HL-60 (cell line): ENCODE results near the gene NXPH1.

Experiments
- POLR2AphosphoS5 ChIP-seq: IDR thresholded peaks from 2 replicates; pipeline ENCODE4 v1.6.1; 2012; ENCODE audit warnings: low read depth
- TF ChIP-seq, protein P1 (sequence below): IDR thresholded peaks from one replicate; pipeline ENCODE4 v1.5.1; 2011; ENCODE audit warnings: low read length, control low read depth, inconsistent platforms; ENCODE audit not compliant: insufficient read depth

DNA sequence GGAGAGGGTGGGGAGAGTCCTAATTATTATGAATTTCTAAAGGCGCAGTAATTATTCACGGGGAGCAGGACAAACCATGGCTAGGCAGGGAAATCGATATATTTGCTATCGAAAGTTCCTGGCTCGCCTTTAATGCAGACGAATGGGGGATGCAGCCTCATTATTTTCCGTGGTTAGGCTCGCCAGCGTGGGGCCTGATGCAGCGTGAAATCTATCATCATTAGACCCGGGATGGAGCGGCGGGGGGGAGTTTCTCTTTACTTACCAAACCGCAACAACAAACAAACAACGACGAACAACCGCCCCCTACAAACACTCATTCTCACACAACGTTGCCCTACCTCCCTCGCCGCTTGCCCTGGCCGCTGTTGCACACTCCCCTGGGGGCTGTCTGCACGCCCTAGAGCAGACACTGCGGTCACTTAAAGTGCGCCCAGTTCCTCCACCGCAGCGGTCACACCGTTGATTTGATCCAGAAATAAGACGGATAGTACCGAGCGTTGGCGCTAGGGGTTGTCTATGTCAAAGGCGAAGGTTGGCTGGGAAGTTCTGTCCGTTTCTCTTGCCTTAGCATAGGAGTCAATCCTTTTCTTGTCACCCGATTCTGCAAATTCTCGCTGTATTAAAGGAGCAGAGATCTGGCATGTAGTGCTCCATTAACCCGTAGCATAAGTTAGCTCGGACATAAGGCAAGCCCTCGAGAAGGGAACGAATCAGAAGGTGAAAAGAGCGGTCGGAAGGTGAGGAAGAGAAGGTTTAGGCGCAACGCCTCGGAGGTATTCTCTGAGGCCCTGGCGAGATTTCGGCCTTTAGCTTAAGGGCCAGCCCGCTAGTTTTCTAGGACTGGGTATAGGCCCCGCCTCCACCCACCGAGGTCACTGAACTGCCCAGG is 10.4 kb downstream of the NXPH1 start:
- TF ChIP-seq, protein P1, sequence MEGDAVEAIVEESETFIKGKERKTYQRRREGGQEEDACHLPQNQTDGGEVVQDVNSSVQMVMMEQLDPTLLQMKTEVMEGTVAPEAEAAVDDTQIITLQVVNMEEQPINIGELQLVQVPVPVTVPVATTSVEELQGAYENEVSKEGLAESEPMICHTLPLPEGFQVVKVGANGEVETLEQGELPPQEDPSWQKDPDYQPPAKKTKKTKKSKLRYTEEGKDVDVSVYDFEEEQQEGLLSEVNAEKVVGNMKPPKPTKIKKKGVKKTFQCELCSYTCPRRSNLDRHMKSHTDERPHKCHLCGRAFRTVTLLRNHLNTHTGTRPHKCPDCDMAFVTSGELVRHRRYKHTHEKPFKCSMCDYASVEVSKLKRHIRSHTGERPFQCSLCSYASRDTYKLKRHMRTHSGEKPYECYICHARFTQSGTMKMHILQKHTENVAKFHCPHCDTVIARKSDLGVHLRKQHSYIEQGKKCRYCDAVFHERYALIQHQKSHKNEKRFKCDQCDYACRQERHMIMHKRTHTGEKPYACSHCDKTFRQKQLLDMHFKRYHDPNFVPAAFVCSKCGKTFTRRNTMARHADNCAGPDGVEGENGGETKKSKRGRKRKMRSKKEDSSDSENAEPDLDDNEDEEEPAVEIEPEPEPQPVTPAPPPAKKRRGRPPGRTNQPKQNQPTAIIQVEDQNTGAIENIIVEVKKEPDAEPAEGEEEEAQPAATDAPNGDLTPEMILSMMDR: no peak
- no peak for TF ChIP-seq POLR2AphosphoS5
